SK-N-SH (cell line): ENCODE measurements around the gene NUP37. TPM values are rescaled to one million over a fixed set of nuclear protein-coding genes. Genes with fewer than 3 reads are reported as not detected.

Experiments
- CTCF ChIA-PET: fragments of 300-600, 350-600 bp; formaldehyde crosslinking; extraction: SDS; loops from one replicate; lab custom pipeline; 2021; lab: Yijun Ruan, JAX
- POLR2A ChIA-PET: fragments of 350-600 bp; sonication (Branson Sonifier 250); formaldehyde crosslinking; extraction: SDS; loops from one replicate; lab custom pipeline; 2020; ENCODE audit warnings: antibody characterized with exemption, inconsistent platforms; lab: Yijun Ruan, JAX
- DNase-seq: peaks from one replicate; pipeline ENCODE4 v3.0.0; 2012
- H2AFZ ChIP-seq: fragments of 200-600 bp; sonication (generic); 2 replicates; pipeline ENCODE4 v1.8.1; 2016; ENCODE audit warnings: antibody characterized with exemption, mild to moderate bottlenecking, low read depth
- H3F3A ChIP-seq: fragments of 200-600 bp; sonication (generic); replicated peaks from 2 replicates; pipeline ENCODE3; 2016; ENCODE audit warnings: antibody characterized with exemption, mild to moderate bottlenecking; ENCODE audit not compliant: insufficient read depth
- H3K27ac ChIP-seq, 2 experiments: fragments of 200-500 bp in 1 of 2; fragments of 200-600 bp in 1 of 2; sonication (Bioruptor generic) in 1 of 2; sonication (generic), shearing (Covaris generic) in 1 of 2; 2 replicates each; pipeline versions ENCODE4 v1.5.1 to v1.6.1; 2014 to 2016; ENCODE audit warnings: low read depth in 2 of 2, inconsistent platforms in 1 of 2, low read length in 1 of 2, mild to moderate bottlenecking in 1 of 2, mixed read lengths in 1 of 2
- H3K27me3 ChIP-seq: fragments of 200-600 bp; sonication (generic), shearing (Covaris generic); 2 replicates; pipeline ENCODE4 v1.6.1; 2016; ENCODE audit warnings: mixed run types; ENCODE audit not compliant: insufficient read depth
- H3K36me3 ChIP-seq, 2 experiments: fragments of 200-500 bp in 1 of 2; fragments of 200-600 bp in 1 of 2; sonication (Bioruptor generic) in 1 of 2; sonication (generic) in 1 of 2; replicated peaks in 1 of 2; 2 replicates each; pipeline versions ENCODE3 to v1.5.1; 2014 to 2016; ENCODE audit warnings: low read length in 1 of 2, mild to moderate bottlenecking in 1 of 2; ENCODE audit not compliant: insufficient read depth in 2 of 2, control insufficient read depth in 1 of 2
- H3K4me1 ChIP-seq, 2 experiments: fragments of 200-500 bp in 1 of 2; fragments of 200-600 bp in 1 of 2; sonication (Bioruptor generic) in 1 of 2; sonication (generic), shearing (Covaris generic) in 1 of 2; 2 replicates each; pipeline versions ENCODE4 v1.5.1 to v1.6.1; 2014 to 2016; ENCODE audit warnings: low read depth in 1 of 2, low read length in 1 of 2, mixed run types in 1 of 2; ENCODE audit not compliant: insufficient read depth in 2 of 2, control insufficient read depth in 1 of 2
- H3K4me2 ChIP-seq: fragments of 200-600 bp; sonication (generic), shearing (Covaris generic); 2 replicates; pipeline ENCODE4 v1.6.1; 2017; ENCODE audit warnings: mixed run types
- H3K4me3 ChIP-seq, 2 experiments: fragments of 200-500 bp in 1 of 2; fragments of 200-600 bp in 1 of 2; sonication (Bioruptor generic) in 1 of 2; sonication (generic), shearing (Covaris generic) in 1 of 2; 2 replicates each; pipeline versions ENCODE4 v1.5.1 to v1.8.1; 2014 to 2016; ENCODE audit warnings: low read depth in 2 of 2, inconsistent platforms in 1 of 2, low read length in 1 of 2, mild to moderate bottlenecking in 1 of 2, mixed read lengths in 1 of 2, moderate library complexity in 1 of 2
- H3K79me2 ChIP-seq: fragments of 200-600 bp; sonication (generic); 2 replicates; pipeline ENCODE4 v1.8.1; 2017; ENCODE audit warnings: mild to moderate bottlenecking; ENCODE audit not compliant: insufficient read depth
- H3K9ac ChIP-seq: fragments of 200-600 bp; sonication (generic); 2 replicates; pipeline ENCODE4 v1.6.1; 2017; ENCODE audit warnings: mixed run types
- H3K9me2 ChIP-seq: fragments of 200-600 bp; sonication (generic); 2 replicates; pipeline ENCODE4 v1.6.1; 2017; ENCODE audit warnings: mixed run types
- H3K9me3 ChIP-seq: fragments of 200-600 bp; sonication (generic); 2 replicates; pipeline ENCODE4 v1.6.1; 2017; ENCODE audit warnings: mixed run types, mild to moderate bottlenecking, moderate library complexity
- H4K20me1 ChIP-seq: fragments of 200-600 bp; sonication (generic); 2 replicates; pipeline ENCODE4 v1.6.1; 2017; ENCODE audit warnings: mild to moderate bottlenecking, mixed run types; ENCODE audit not compliant: insufficient read depth
- EP300 ChIP-seq, 2 experiments: IDR thresholded peaks; 2 replicates each; pipeline versions ENCODE4 v1.4.0 to v1.6.1; 2012; ENCODE audit warnings: borderline replicate concordance in 1 of 2, low read depth in 1 of 2, low read length in 1 of 2
- EZH2phosphoT487 ChIP-seq: fragments of 200-600 bp; sonication (generic); IDR thresholded peaks from 2 replicates; pipeline ENCODE4 v1.6.1; 2017; ENCODE audit warnings: low read depth, mixed run types, mild to moderate bottlenecking, antibody characterized with exemption, moderate library complexity, borderline replicate concordance
- FOSL2 ChIP-seq: IDR thresholded peaks from 2 replicates; pipeline ENCODE4 v1.4.0; 2012; ENCODE audit warnings: low read depth, mild to moderate bottlenecking, moderate library complexity, borderline replicate concordance
- GATA2 ChIP-seq: sonication (generic); formaldehyde crosslinking; IDR thresholded peaks from 2 replicates; pipeline ENCODE4 v1.5.0; 2020; ENCODE audit warnings: mild to moderate bottlenecking, missing genetic modification reagents
- IRF3 ChIP-seq: fragments of 150-350 bp; IDR thresholded peaks from 2 replicates; pipeline ENCODE4 v1.6.1; 2016; ENCODE audit warnings: mild to moderate bottlenecking, low read depth, low read length
- JUND ChIP-seq: IDR thresholded peaks from 2 replicates; pipeline ENCODE4 v1.4.0; 2012
- MEF2A ChIP-seq: IDR thresholded peaks from 2 replicates; pipeline ENCODE4 v1.4.0; 2012; ENCODE audit warnings: low read depth, borderline replicate concordance
- MXI1 ChIP-seq: IDR thresholded peaks from 2 replicates; pipeline ENCODE4 v1.6.1; 2012; ENCODE audit warnings: mild to moderate bottlenecking, low read depth, low read length, improper control_type of control experiment
- NRF1 ChIP-seq: IDR thresholded peaks from 2 replicates; pipeline ENCODE4 v1.6.1; 2012; ENCODE audit warnings: low read depth, mild to moderate bottlenecking, low read length
- RAD21 ChIP-seq: IDR thresholded peaks from 2 replicates; pipeline ENCODE4 v1.6.1; 2012; ENCODE audit warnings: mild to moderate bottlenecking, low read length
- RCOR1 ChIP-seq: fragments of 150-350 bp; IDR thresholded peaks from 2 replicates; pipeline ENCODE4 v1.6.1; 2017; ENCODE audit warnings: antibody characterized with exemption, low read length
- RXRA ChIP-seq: IDR thresholded peaks from 2 replicates; pipeline ENCODE4 v1.4.0; 2012; ENCODE audit warnings: low read depth, mild to moderate bottlenecking, borderline replicate concordance
- SIN3A ChIP-seq: IDR thresholded peaks from 2 replicates; pipeline ENCODE4 v1.6.1; 2012; ENCODE audit warnings: low read depth, mild to moderate bottlenecking, low read length, moderate library complexity, borderline replicate concordance
- SMC3 ChIP-seq: IDR thresholded peaks from 2 replicates; pipeline ENCODE4 v1.6.1; 2012; ENCODE audit warnings: low read depth, low read length, improper control_type of control experiment
- TCF12 ChIP-seq: IDR thresholded peaks from 2 replicates; pipeline ENCODE4 v1.4.0; 2012
- TEAD4 ChIP-seq: IDR thresholded peaks from 2 replicates; pipeline ENCODE4 v1.4.0; 2012; ENCODE audit warnings: mild to moderate bottlenecking, borderline replicate concordance; ENCODE audit not compliant: insufficient read depth
- USF2 ChIP-seq: fragments of 150-350 bp; IDR thresholded peaks from 2 replicates; pipeline ENCODE4 v1.6.1; 2017; ENCODE audit warnings: antibody characterized with exemption, low read length, low read depth, borderline replicate concordance
- YY1 ChIP-seq: IDR thresholded peaks from 2 replicates; pipeline ENCODE4 v1.4.0; 2012; ENCODE audit warnings: low read depth, mild to moderate bottlenecking
- ZBTB33 ChIP-seq: IDR thresholded peaks from 2 replicates; pipeline ENCODE4 v1.4.0; 2012; ENCODE audit warnings: low read depth, borderline replicate concordance
- whole genome bisulfite sequencing: methylation state at CpG from one replicate; pipeline ENCODE4 v1.1.6; 2017; ENCODE audit warnings: low lambda C conversion rate; 5-methylcytosine and 5-hydroxymethylcytosine counted together
- polyA plus RNA-seq, 3 experiments: library from polyadenylated mRNA; depleted of rRNA; stranded (reverse); fragments of >200 nt; gene quantifications; 2 replicates each; pipeline ENCODE4 v1.2.3, GENCODE V29; 2012
- TF ChIP-seq, protein P1 (sequence below): IDR thresholded peaks from 2 replicates; pipeline ENCODE4 v1.6.1; 2012; ENCODE audit warnings: mild to moderate bottlenecking, low read depth, low read length, moderate library complexity
- TF ChIP-seq, protein P2 (sequence below): IDR thresholded peaks from 2 replicates; pipeline ENCODE4 v1.4.0; 2012; ENCODE audit warnings: low read depth

NUP37 gene
- polyA plus RNA-seq, 1 of the 3 experiments (the other 2 are of a cell fraction), result 29.2 TPM

- TF ChIP-seq USF2, result no peak
- TF ChIP-seq SMC3, result no peak
- no peak for TF ChIP-seq RXRA
- TF ChIP-seq, protein P1, sequence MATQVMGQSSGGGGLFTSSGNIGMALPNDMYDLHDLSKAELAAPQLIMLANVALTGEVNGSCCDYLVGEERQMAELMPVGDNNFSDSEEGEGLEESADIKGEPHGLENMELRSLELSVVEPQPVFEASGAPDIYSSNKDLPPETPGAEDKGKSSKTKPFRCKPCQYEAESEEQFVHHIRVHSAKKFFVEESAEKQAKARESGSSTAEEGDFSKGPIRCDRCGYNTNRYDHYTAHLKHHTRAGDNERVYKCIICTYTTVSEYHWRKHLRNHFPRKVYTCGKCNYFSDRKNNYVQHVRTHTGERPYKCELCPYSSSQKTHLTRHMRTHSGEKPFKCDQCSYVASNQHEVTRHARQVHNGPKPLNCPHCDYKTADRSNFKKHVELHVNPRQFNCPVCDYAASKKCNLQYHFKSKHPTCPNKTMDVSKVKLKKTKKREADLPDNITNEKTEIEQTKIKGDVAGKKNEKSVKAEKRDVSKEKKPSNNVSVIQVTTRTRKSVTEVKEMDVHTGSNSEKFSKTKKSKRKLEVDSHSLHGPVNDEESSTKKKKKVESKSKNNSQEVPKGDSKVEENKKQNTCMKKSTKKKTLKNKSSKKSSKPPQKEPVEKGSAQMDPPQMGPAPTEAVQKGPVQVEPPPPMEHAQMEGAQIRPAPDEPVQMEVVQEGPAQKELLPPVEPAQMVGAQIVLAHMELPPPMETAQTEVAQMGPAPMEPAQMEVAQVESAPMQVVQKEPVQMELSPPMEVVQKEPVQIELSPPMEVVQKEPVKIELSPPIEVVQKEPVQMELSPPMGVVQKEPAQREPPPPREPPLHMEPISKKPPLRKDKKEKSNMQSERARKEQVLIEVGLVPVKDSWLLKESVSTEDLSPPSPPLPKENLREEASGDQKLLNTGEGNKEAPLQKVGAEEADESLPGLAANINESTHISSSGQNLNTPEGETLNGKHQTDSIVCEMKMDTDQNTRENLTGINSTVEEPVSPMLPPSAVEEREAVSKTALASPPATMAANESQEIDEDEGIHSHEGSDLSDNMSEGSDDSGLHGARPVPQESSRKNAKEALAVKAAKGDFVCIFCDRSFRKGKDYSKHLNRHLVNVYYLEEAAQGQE, result no peak
These were observed 68.4 kb downstream of the NUP37 start (continued) for GRCh38 chr12:102051431-102051965.

- Histone ChIP-seq H3K27me3 (no peaks in the 10 kb centered on the region), H2AFZ (no peak overlapping the region), H3F3A (no peaks in the 10 kb centered on the region), H4K20me1 (no peaks in the 10 kb centered on the region), H3K36me3 (peaks cover 47 to 54% of the 10 kb centered on the region in 2 experiments), H3K4me1 (no peaks in the 10 kb centered on the region; a peak in 1 of 4 replicates), H3K9ac (no peak overlapping the region), H3K4me2 (no peak overlapping the region), H3K4me3 (no peak overlapping the region), H3K27ac (no peak overlapping the region), H3K9me3 (no peaks in the 10 kb centered on the region), H3K9me2 (no peaks in the 10 kb centered on the region), H3K79me2 (no peaks in the 10 kb centered on the region)
- ChIA-PET POLR2A (no interaction called here), CTCF (no interaction called here)
- WGBS, result 82% methylated on average over 1 of the region's 1 CpG
- DNase-seq, result no peak
- no peak for TF ChIP-seq NRF1
- no peak for TF ChIP-seq TCF12
- no peak for TF ChIP-seq EP300 (IDR thresholded peaks at IDR 0.05; ENCODE audit: borderline replicate concordance in 1 of 2, low read depth in 1 of 2, low read length in 1 of 2)
- no peak for TF ChIP-seq RCOR1
- TF ChIP-seq GATA2 (CRISPR knock-in tag), result no peak
- TF ChIP-seq USF2, result no peak
- no peak for TF ChIP-seq FOSL2
- TF ChIP-seq RAD21, result no peak
- TF ChIP-seq ZBTB33, result no peak
- no peak for TF ChIP-seq IRF3
- TF ChIP-seq, protein P2, sequence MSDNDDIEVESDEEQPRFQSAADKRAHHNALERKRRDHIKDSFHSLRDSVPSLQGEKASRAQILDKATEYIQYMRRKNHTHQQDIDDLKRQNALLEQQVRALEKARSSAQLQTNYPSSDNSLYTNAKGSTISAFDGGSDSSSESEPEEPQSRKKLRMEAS, result no peak
- TF ChIP-seq TEAD4, result no peak
- TF ChIP-seq SIN3A, result no peak
- no peak for TF ChIP-seq MEF2A
- TF ChIP-seq JUND, result no peak
- no peak for TF ChIP-seq MXI1
- no peak for TF ChIP-seq EZH2phosphoT487
- TF ChIP-seq YY1, result no peak
These were observed 69.1 kb downstream of the NUP37 start for GRCh38 chr12:102050660-102051430.
